HFF-Myc (cell line): Measurements from ENCODE around the gene PARD3.

Source experiments
- DNase-seq: peaks from one replicate; pipeline ENCODE4 v3.0.0-alpha.2; 2011; ENCODE audit warnings: low read depth; ENCODE audit errors: extremely low read depth
- H3K4me3 ChIP-seq: replicated peaks from 2 replicates; pipeline ENCODE4 v1.5.1; 2011; ENCODE audit warnings: low read depth, mild to moderate bottlenecking, control low read depth, low read length
- CTCF ChIP-seq: IDR thresholded peaks from 2 replicates; pipeline ENCODE4 v1.5.1; 2012; ENCODE audit warnings: mild to moderate bottlenecking, low read depth, low read length, control low read depth; ENCODE audit errors: missing control alignments

PARD3 gene

GRCh38 chr10:34815185-34816084 is at the start of gene PARD3:
TSS of gene PARD3 (minus strand) at chr10:34815296. CDS start at chr10:34814995, 301 bp downstream.
- peak within 1 kb of the TSS; percentile 87 for H3K4me3 ChIP-seq
- no peak for TF ChIP-seq CTCF
- DNase-seq = no peak

- H3K4me3 ChIP-seq = no peak overlapping the region
- no peak for DNase-seq
- TF ChIP-seq CTCF = no peak
These were observed 49.3 kb upstream of the PARD3 start for GRCh38 chr10:34864149-34865067.

GRCh38 chr10:34862892-34863291 is 47.8 kb upstream of the PARD3 start:
- no peak overlapping the region for H3K4me3 ChIP-seq
- no peak for DNase-seq
- TF ChIP-seq CTCF = no peak

- H3K4me3 ChIP-seq = no peak overlapping the region
- TF ChIP-seq CTCF = no peak
- no peak for DNase-seq
These were observed 46.4 kb upstream of the PARD3 start for GRCh38 chr10:34861293-34862021.

- no peak overlapping the region for H3K4me3 ChIP-seq
- DNase-seq = no peak
- no peak for TF ChIP-seq CTCF
These were observed 44.1 kb upstream of the PARD3 start for GRCh38 chr10:34859170-34859569.

GRCh38 chr10:34858003-34858402 is 42.9 kb upstream of the PARD3 start:
- DNase-seq = no peak
- H3K4me3 ChIP-seq = no peak overlapping the region
- TF ChIP-seq CTCF = no peak
